ENCODE measurements around the gene ZNF862. TPM values are rescaled to one million over a fixed set of nuclear protein-coding genes. Genes with fewer than 3 reads are reported as not detected.
A peak's percentile ranks its signal among the peaks of the same experiment; 100 is the strongest.

Gene ZNF862
- 14.4 and 22.6 TPM in 2 replicates for total RNA-seq
- polyA plus RNA-seq = 8.7 and 8.9 TPM in 2 replicates

GRCh38 chr7:149838224-149838991 lies at the start of gene ZNF862:
Gene ZNF862 (plus strand): TSS chr7:149838375. CDS start chr7:149838612, 237 bp downstream.
- DNase-seq (ENCODE audit: low read depth in 1 of 2, low spot score in 1 of 2) = peak; percentile 99 to 100
- Histone ChIP-seq H3K36me3 (no peaks in the 10 kb centered on the region), H3K9me3 (ENCODE audit: low read depth) (no peaks in the 10 kb centered on the region), H3K4me1 (ENCODE audit: low read depth) (no peaks in the 10 kb centered on the region), H3K27me3 (peaks cover 6% of the 10 kb centered on the region), H3K27ac (peak within 1 kb of the TSS; percentile 85), H3K4me3 (peak within 1 kb of the TSS; percentile 74)
- no peak for TF ChIP-seq CTCF (IDR thresholded peaks at IDR 0.05; ENCODE audit: low read depth, low read length)

GRCh38 chr7:149789101-149789500 lies 49.1 kb upstream of the ZNF862 start:
- Histone ChIP-seq H3K9me3 (ENCODE audit: low read depth) (no peaks in the 10 kb centered on the region), H3K36me3 (no peaks in the 10 kb centered on the region), H3K27me3 (peaks cover 35% of the 10 kb centered on the region), H3K4me3 (no peak overlapping the region), H3K4me1 (ENCODE audit: low read depth) (no peaks in the 10 kb centered on the region), H3K27ac (no peak overlapping the region)
- no peak for DNase-seq (ENCODE audit: low read depth in 1 of 2, low spot score in 1 of 2)
- no peak for TF ChIP-seq CTCF (IDR thresholded peaks at IDR 0.05; ENCODE audit: low read depth, low read length)

GRCh38 chr7:149790146-149790548 lies 48.0 kb upstream of the ZNF862 start:
- no peak overlapping the region for H3K27ac ChIP-seq
- no peaks in the 10 kb centered on the region for H3K9me3 ChIP-seq (ENCODE audit: low read depth)
- no peaks in the 10 kb centered on the region for H3K4me1 ChIP-seq (ENCODE audit: low read depth)
- DNase-seq (ENCODE audit: low read depth in 1 of 2, low spot score in 1 of 2) = peak; percentile 32 to 76
- peaks cover 35% of the 10 kb centered on the region for H3K27me3 ChIP-seq
- H3K36me3 ChIP-seq = no peaks in the 10 kb centered on the region
- no peak overlapping the region for H3K4me3 ChIP-seq
- TF ChIP-seq CTCF (IDR thresholded peaks at IDR 0.05; ENCODE audit: low read depth, low read length) = peak; percentile 53

GRCh38 chr7:149790754-149791360 lies 47.3 kb upstream of the ZNF862 start:
- H3K27ac ChIP-seq = no peak overlapping the region
- TF ChIP-seq CTCF (IDR thresholded peaks at IDR 0.05; ENCODE audit: low read depth, low read length) = no peak

GRCh38 chr7:149791411-149792219 lies 46.6 kb upstream of the ZNF862 start:
- H3K36me3 ChIP-seq = no peaks in the 10 kb centered on the region
- no peaks in the 10 kb centered on the region for H3K9me3 ChIP-seq (ENCODE audit: low read depth)
- H3K27ac ChIP-seq = no peak overlapping the region
- no peaks in the 10 kb centered on the region for H3K4me1 ChIP-seq (ENCODE audit: low read depth)
- DNase-seq (ENCODE audit: low read depth in 1 of 2, low spot score in 1 of 2) = no peak
- H3K27me3 ChIP-seq = peaks cover 35% of the 10 kb centered on the region
- H3K4me3 ChIP-seq = no peak overlapping the region
- no peak for TF ChIP-seq CTCF (IDR thresholded peaks at IDR 0.05; ENCODE audit: low read depth, low read length)

More at GRCh38 chr7:149790754-149791360, 47.3 kb upstream of the ZNF862 start:
- H3K9me3 ChIP-seq (ENCODE audit: low read depth) = no peaks in the 10 kb centered on the region
- no peaks in the 10 kb centered on the region for H3K36me3 ChIP-seq
- no peaks in the 10 kb centered on the region for H3K4me1 ChIP-seq (ENCODE audit: low read depth)
- H3K4me3 ChIP-seq = no peak overlapping the region
- peaks cover 35% of the 10 kb centered on the region for H3K27me3 ChIP-seq
- no peak for DNase-seq (ENCODE audit: low read depth in 1 of 2, low spot score in 1 of 2)

All from cardiac muscle cell (in vitro differentiated cells and primary cell).